T-helper 1 cell (primary cell): ENCODE measurements around the gene RIMBP3B.
"Not testable (repeated sequence)": the region's sequence is repeated elsewhere in the genome, so short reads cannot be mapped to it uniquely, and the experiment has no call there.

Source experiments
- DNase-seq, 5 donors: peaks; one replicate each; pipeline ENCODE4 v3.0.0-alpha.2; 2012 to 2020

The RIMBP3B gene

DNA sequence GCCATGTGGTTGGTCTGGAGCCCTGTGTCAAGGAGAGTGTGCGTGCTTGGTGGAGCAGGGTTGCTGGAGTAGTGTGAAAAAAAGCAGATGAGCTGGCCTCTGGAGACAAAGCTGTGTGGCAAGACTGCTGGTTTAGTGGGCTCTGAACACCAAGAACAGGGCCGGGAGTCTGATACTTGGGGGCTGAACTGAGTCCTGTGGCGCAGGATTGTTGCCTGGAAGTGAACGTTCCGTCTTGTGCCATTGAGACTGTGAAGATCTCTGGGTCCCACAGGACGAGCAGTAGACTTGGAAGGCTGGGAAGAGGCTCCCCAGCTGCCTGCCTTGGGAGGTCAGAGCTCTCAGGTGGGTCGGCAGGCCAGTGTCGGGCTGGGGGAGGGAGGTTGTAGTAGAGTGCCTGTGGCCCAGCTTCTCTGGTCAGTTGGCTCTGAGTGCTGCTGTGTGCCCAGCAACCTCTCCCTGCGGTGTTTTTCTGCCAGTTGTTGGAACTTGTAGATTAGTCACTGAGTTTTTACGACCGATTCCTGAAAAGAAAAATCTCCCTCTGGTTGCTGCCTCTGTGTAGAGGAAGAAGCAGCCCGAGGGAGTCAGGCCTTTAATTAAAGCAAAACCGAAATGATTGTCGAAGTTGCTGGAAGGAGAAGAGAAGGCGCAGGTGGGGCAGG is 35.6 kb downstream of the RIMBP3B start:
- DNase-seq = not testable (repeated sequence)

GRCh38 chr22:21420180-21420763 is 36.7 kb downstream of the RIMBP3B start:
- not testable (repeated sequence) for DNase-seq

GRCh38 chr22:21424084-21424709 is 40.6 kb downstream of the RIMBP3B start:
- DNase-seq = not testable (repeated sequence)

- DNase-seq = not testable (repeated sequence)
Observed at GRCh38 chr22:21434378-21435233, 51.1 kb downstream of the RIMBP3B start.

GRCh38 chr22:21435998-21436810 is 52.7 kb downstream of the RIMBP3B start:
- DNase-seq = not testable (repeated sequence)

DNA sequence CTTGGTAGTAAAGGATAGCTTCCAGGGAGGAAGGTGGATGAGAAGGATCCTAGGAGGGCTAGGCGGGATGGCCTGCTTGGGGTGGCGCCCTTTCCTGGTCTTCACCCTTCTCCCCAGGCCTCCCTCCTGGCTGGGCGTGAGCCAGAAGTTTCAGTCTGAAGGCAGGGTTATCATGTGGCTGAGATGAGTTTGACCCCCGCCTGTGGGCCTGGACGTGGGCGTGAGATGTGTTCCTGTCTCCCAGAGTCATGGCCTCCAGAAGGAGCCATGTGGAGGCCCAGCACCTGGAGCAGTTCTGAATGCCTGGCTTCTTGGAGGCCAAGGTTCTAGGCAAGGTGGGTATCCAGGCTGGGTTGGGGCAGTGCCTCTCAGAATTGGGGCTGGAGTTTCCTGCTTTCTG is 54.5 kb downstream of the RIMBP3B start:
- DNase-seq = not testable (repeated sequence)
